NCI-H2227 (cell line): ENCODE data around the gene PTGIR.

Experiments
- DNase-seq: peaks from one replicate; lab custom pipeline; 2025; ENCODE audit not compliant: unreplicated experiment; lab: John Stamatoyannopoulos, UW

PTGIR gene, protein sequence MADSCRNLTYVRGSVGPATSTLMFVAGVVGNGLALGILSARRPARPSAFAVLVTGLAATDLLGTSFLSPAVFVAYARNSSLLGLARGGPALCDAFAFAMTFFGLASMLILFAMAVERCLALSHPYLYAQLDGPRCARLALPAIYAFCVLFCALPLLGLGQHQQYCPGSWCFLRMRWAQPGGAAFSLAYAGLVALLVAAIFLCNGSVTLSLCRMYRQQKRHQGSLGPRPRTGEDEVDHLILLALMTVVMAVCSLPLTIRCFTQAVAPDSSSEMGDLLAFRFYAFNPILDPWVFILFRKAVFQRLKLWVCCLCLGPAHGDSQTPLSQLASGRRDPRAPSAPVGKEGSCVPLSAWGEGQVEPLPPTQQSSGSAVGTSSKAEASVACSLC

DNA sequence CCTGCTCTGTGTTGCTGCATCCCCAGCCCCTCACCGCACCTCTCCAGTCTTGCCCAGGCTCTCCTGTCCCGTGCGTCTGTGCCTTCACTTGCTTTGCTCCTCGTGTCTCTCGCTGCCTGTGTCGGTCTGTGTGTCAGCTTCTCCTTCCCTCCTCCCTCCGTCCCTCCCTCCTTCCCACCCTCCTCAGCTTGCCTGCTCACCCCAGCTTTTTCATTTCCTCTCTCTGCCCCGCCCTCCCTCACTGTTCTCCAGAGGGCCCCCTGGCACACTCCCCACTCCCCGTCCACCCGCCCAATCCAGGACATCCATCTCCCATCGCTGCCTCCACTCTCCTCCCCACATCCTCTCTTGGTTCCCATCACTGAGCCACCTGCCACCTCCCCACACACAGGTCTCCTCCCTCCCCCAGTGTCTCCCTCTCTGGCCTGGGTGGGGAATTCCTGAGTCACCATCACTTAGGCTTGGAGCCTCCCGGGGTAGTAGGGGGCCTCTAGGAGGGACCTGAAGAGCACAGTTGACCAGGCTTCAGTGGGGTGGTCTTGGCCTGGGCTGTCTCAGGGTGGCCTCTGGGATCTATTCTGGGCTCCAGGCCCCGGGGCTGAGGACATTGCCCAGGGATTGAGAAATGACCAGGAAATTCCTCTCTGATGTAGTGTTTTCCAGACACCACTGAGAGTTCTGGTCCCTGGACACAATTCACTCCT lies at the start of gene PTGIR:
TSS of gene PTGIR (minus strand) at position 132 of the 704 bp plus-strand sequence. CDS start 864 bp downstream, outside the sequence.
- no peak for DNase-seq

GRCh38 chr19:46670813-46671212 lies 45.9 kb upstream of the PTGIR start:
- DNase-seq, result no peak

DNA sequence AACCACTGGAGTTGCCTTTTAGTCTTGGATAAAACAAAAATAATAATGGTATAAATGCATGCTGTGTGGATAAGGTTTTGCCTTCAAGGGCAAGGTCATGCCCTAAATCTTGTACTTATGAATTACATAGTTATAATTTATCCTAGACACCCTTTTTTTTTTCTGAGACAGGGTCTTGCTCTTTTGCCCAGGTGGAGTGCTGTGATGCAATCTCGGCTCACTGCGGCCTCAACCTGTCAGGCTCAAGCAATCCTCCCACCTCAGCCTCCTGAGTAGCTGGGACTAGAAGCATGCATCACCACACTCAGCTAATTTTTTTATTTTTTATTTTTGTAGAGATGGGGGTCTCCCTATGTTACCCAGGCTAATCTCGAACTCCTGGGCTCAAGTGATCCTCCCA lies 43.8 kb upstream of the PTGIR start:
- DNase-seq, result no peak

DNA sequence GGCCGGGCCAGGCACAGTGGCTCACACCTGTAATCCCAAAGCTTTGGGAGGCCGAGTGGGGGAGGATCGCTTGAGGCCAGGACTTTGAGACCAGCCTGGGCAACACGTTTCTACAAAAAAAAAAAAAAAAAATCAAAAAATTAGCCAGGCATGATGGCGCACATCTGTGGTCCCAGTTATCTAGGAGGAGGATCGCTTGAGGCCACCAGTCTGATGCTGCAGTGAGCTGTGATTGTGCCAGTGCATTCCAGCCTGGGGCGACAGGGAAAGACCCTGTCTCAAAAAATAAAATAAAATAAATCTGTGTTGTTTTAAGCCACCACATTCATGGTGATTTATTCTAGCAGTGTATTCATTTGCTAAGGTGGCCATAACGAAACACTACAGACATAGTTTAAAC lies 40.2 kb upstream of the PTGIR start:
- DNase-seq, result no peak

- peak; percentile 79 for DNase-seq
These were observed 37.1 kb upstream of the PTGIR start for GRCh38 chr19:46661735-46662592.

DNA sequence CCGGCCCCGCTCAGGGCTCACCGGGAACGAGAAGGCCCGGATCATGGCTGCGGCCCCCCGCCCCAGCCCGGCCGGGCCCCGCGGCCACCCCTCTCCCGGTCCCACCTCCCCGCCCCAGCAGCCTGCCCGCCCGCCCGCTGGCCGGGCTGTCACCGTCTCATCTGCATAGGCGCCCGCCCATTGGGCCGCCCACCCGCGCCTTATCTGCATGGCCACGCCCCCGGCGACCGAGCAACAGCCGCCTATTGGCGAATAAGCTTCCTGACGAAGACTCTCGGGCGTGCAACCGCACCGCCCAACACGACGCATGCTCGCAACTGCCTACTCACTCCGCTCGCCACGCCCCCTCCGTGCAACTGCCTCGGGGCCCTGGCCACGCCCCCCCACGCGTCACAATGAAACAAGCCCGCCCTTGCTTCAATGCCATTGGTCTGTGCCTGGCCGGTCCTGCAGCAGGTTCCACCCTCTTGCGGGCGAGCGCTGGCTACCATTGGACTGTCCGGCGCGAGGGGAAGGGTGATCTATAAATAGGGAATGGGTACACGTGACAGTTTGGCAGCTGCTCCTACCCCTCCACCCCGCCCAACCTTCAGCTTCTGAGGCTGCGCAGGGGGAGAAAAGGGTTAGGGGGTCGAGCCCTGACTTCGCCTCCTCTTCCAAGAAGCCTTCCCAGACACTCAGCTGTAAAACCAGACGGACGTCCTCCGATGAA lies 36.3 kb upstream of the PTGIR start, which contains the start of gene DACT3:
TSS of gene DACT3 (minus strand) at position 163 of the 712 bp plus-strand sequence. CDS start at position 45, 118 bp downstream.
- DNase-seq, result peak; percentile 99

- no peak for DNase-seq
These were observed 35.7 kb upstream of the PTGIR start for GRCh38 chr19:46660551-46661019.

DNA sequence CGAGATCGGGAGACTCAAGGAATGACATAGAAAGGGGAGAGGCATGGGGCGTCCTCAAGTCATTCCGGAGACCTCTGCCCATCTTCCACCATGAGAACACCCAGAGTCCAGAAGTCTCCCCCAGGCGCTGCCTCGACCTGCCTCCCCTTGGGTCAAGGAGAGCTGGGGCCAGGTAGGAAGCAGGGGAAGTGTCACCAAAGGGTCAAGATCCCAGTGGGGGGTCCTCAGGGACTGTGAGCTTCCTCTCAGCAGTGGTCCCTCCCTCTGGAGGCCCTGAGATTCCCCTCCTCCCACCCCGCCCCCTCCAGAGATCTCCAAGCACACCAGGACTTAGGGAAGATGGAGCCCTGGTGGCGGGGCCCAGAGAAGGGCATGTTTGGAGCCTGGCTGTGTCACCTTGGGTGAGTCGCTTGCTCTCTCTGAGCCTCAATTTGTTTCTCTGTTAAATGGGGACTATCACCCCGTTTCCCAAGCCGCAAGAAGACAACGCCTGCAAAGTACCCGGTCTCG lies 35.2 kb upstream of the PTGIR start:
- DNase-seq, result peak; percentile 25

- DNase-seq, result peak; percentile 25
These were observed 34.5 kb upstream of the PTGIR start for GRCh38 chr19:46659151-46660007.

- no peak for DNase-seq
These were observed 31.7 kb upstream of the PTGIR start for GRCh38 chr19:46656541-46656940.

GRCh38 chr19:46654621-46655152 lies 29.8 kb upstream of the PTGIR start:
- no peak for DNase-seq

- DNase-seq, result no peak
These were observed 25.6 kb upstream of the PTGIR start for GRCh38 chr19:46650445-46650844.

DNA sequence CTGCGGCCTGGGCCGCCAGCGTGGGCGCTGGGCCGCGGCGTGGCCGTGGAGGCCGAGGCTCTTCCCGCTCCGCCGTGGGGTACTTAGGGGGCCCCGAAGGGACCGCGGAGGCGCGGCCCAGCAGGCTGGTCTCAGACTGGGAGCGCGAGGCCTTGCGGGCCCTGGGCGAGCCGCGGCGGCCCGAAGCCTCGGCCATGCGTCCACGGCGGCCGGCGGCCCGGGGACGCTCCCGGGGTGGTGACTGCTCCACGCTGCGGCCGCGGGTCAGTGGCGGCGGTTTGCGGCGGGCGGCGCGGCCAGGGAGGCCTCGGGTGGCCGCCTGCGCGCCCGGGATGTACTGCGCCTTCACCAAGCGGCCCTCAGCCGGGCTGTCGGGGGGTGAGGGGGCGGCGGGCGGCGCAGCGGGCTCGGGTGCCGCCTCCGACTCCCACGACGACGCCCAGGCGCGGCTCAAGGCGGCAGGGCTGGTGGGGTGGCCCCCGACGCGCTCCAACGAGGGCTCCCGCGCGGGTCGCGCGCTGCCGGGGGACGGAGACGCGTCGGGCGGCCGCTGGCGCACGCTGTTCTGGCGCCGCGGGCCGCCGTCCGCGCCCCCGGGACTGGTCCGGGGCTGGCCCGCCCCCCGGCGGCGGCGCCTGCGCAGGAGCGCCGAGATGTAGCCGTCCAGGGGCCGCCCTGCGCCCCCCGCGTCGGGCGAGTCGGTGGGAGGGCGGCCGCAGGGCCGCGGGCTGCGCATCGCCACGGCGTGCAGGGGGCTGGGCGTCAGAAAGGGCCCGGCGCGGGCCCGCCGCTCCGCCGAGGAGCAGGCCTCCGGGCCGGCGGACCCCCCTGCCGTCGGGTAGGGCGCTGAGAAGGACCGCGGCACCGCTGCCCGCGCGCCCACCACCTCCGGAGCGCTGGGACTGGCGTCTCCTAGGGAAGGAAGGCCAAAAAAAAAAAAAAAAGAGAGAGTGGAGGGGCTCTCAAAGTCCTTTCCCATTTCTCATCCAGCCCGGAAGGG lies 24.4 kb upstream of the PTGIR start:
- no peak for DNase-seq

GRCh38 chr19:46648060-46648960 lies 23.4 kb upstream of the PTGIR start:
- no peak for DNase-seq

- no peak for DNase-seq
These were observed 21.5 kb upstream of the PTGIR start for GRCh38 chr19:46646402-46646801.

GRCh38 chr19:46644720-46645119 lies 19.8 kb upstream of the PTGIR start:
- DNase-seq, result no peak

- DNase-seq, result no peak
These were observed 15.8 kb upstream of the PTGIR start for GRCh38 chr19:46640656-46641055.
